ENCODE data around the gene PSAP.
A peak's percentile ranks its signal among the peaks of the same experiment; 100 is the strongest.

The PSAP gene

GRCh38 chr10:71783917-71784678, 67.0 kb downstream of the PSAP start:
- DNase-seq (ENCODE audit: low spot score): no peak

DNA sequence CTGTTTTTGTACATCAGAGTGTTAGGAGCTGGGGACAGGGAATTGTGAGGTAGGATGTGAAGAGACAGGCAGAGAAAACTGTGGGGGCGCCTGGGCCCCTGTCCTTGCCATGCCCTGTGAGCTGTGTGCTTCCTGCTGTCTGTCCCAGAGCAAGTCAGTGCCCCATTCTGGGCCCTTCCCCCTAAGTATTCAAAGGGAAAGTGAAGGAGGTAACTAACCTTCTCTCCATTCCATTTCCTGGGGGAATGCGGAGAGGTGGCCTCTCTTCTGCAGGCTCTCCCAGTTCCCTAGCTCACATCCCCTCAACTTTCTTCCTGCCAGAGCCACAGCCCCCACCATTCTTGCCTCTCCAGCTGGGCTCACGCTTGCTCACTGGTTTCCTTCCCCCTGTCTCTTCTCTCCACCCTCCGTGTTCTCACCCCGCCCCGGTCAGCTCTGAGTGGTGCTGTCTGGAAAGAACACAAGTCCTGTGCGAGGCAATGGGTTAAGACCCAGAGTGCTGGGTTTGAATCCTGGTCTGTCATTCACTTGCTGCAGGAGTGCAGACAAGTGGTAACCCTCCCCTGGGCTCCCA, 68.0 kb downstream of the PSAP start:
- DNase-seq (ENCODE audit: low spot score): no peak

DNA sequence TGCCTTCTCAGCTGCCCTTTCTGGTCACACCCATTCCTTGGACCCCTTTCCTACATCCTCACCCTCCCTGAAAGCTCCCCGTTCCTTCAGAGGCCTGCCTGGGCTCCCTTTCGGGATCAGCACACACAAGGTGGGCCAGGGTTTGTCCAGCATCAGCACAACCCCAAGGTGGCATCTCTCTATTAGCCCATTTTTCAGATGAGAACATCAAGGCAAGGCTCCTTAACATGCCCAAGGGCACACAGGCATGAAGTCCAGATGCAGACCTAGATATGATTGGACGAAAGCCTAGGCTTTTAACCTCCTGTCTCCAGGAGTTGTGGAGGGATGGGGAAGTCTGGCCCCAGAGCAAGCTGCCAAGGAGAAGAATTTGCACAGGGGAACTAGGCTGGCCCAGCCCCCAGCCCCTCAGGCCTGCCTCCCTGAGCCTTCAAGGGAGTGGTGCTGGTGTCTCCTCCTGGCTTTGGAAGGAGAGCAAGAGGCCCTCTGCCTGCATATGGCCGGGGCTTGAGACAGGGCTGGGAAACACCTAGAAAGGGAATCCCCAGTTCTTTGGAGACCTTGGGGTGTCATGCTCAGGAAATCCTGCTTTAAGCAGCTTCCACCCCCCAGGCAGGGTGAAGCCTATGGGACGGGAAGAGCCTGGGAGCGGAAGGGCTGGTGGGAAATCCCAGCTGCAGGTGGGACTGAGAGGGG, 68.7 kb downstream of the PSAP start:
- DNase-seq (ENCODE audit: low spot score): no peak

- no peak for DNase-seq (ENCODE audit: low spot score)
These were observed 70.3 kb downstream of the PSAP start for GRCh38 chr10:71780719-71781118.

GRCh38 chr10:71780156-71780555, 70.9 kb downstream of the PSAP start:
- DNase-seq (ENCODE audit: low spot score): no peak

DNA sequence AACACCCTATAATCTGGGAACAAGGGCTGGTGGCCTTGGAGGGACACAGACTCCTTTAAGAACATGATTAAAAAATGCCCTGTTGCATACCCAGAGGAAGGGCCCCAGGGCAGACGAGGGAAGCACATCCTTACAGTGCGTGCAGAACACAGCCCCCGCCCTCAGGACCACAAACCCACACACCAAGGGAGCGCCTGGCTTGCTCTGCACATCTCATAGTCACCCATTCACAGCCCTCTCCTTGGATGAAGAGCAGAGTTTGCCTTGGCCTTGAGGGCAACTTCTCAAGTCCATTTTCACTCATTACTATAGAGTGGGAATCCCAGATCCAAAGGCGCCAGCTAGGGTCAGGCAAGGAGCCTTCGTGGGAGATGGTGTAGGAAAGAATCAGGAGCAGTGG, 71.4 kb downstream of the PSAP start:
- no peak for DNase-seq (ENCODE audit: low spot score)

- no peak for DNase-seq (ENCODE audit: low spot score)
These were observed 72.8 kb downstream of the PSAP start for GRCh38 chr10:71778071-71778825.

- no peak for DNase-seq (ENCODE audit: low spot score)
These were observed 73.7 kb downstream of the PSAP start for GRCh38 chr10:71777213-71777985.

DNA sequence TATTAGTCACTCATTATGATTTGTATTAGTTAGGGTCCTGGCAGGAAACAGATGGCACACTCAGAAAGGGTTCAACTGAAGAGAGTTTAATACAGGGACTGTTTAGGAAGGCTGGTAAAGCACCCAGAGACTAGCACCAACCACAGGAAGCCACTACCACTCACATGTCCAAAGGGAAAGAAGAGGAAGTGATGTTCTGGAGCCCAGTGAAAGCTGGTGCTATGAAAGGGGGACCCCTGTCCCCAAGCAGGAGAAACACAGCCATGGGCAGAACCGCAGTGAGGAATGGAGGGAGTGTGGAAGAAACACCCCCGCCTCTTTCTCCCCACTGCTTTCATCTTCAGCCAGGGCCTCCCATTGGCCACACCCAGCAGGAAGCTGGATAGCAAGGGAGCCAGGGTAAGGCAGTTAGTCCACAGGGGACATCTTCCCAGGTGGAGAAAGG, 74.5 kb downstream of the PSAP start:
- DNase-seq (ENCODE audit: low spot score): no peak

- DNase-seq (ENCODE audit: low spot score): no peak
These were observed 75.9 kb downstream of the PSAP start for GRCh38 chr10:71774916-71775702.

GRCh38 chr10:71773221-71773971, 77.7 kb downstream of the PSAP start, which contains the start of gene VSIR:
TSS of gene VSIR (minus strand) at chr10:71773520. CDS start at chr10:71773439, 81 bp downstream.
- peak; percentile 46 for DNase-seq (ENCODE audit: low spot score)

- DNase-seq (ENCODE audit: low spot score): no peak
These were observed 78.2 kb downstream of the PSAP start for GRCh38 chr10:71772832-71773220.

DNA sequence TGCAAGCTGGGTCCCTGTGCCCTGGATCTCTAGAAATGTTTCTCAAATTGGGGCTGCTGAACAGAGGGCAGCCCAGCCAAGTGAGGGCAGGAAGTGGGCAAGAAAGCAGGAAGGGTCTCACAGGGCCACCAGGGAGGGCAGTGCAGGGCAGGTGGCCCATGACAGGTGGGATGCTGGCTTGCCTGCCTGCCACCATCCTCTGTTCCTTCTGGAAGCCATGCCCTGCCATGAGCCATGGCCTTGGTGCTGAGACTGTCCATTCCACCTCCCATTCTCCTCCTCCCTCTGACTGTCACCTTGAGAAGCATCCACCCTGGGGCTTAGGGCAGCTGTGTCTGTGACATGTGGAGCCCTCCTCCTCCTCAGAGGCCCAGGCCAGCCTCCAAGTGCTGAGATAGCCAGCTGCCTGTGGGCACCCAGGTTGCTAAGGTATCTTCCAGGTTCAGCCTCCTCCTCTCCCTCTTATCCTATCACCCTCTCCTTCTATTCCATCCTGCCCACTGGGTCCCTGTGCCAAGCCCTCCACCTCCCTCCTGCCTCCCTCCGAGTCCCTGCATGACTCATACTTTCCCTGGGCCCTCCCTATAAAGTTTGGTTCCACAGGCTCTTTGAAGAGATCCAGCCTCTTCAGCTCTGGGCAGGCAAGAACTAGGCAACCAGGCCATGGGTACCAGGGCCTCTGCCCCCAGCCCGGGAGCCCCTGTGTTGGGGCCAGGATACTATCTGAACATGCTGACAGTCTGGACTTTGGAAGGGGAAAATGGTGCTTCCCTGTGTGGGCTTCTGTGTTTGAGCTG, 79.0 kb downstream of the PSAP start:
- peak; percentile 7 for DNase-seq (ENCODE audit: low spot score)

- DNase-seq (ENCODE audit: low spot score): no peak
These were observed 79.8 kb downstream of the PSAP start for GRCh38 chr10:71771204-71771603.

GRCh38 chr10:71770789-71771188, 80.3 kb downstream of the PSAP start:
- DNase-seq (ENCODE audit: low spot score): no peak

GRCh38 chr10:71770255-71770654, 80.8 kb downstream of the PSAP start:
- no peak for DNase-seq (ENCODE audit: low spot score)

GRCh38 chr10:71769279-71769823, 81.7 kb downstream of the PSAP start:
- DNase-seq (ENCODE audit: low spot score): no peak

GRCh38 chr10:71767420-71768035, 83.5 kb downstream of the PSAP start:
- DNase-seq (ENCODE audit: low spot score): no peak
